Embryonic facial prominence (tissue), 1 donor: Measurements from ENCODE around the gene AMOTL1.
"Not testable (repeated sequence)": the region's sequence is repeated elsewhere in the genome, so short reads cannot be mapped to it uniquely, and the experiment has no call there.

Source experiments
- DNase-seq: peaks from one replicate; pipeline ENCODE4 v3.0.0-alpha.2; 2016; ENCODE audit errors: extremely low spot score

AMOTL1 gene

GRCh38 chr11:94876645-94877442 is 108.7 kb downstream of the AMOTL1 start:
- DNase-seq = peak; percentile 22

DNA sequence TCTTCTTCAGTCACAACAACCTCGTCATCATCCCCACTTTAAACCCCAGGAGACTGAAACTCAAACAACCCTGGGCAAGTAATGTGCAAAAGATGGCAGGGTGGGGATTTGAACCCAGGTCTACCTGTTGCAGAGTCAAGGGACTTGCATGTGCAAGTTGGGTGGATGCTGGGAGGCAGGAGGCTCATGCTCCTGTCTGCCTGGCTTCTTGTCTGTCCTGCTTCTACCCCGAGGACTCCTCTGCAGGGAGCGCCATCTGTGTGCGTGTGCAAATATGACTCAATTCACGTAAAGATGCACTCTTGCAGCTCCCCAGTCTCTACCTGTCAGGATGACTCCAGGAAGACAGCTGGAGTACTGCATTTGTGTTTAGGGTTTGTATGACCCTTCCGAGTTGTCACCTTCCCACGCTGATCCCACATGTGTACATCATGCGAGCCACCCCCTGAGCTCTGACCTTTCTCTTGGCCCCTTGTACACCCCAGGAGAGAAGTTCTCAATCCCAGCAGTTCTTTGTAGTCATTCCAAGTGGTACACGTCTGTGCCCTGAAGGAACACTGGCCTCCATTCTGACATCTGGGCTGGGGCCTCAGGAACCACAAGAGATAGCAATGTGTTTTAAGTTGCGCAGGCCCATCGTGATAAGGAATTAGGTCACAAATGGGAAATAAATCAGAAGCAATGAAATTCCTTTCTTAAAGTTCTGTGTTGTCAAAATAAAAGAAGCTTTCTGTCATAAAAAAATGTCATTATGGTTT is 109.5 kb downstream of the AMOTL1 start:
- DNase-seq = no peak

DNA sequence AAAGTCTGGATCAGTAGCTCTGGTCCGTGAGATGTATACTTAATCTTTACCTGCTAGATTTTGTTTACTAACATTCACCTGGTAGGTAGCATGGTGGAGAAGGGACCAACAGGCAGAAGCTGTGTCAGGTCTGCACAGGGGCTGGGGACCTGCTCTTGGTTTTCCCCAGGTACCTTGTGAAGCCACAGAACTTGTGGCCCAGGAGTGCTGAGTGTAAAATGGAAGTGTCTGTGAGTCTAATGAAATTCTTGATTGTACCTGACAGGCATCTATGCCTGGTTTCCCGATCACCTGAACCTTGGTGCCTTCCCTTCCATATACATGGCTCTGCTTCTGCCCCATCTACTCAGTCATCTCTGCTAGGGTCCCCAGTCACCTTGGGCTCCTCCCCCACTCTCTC is 110.8 kb downstream of the AMOTL1 start:
- no peak for DNase-seq

DNA sequence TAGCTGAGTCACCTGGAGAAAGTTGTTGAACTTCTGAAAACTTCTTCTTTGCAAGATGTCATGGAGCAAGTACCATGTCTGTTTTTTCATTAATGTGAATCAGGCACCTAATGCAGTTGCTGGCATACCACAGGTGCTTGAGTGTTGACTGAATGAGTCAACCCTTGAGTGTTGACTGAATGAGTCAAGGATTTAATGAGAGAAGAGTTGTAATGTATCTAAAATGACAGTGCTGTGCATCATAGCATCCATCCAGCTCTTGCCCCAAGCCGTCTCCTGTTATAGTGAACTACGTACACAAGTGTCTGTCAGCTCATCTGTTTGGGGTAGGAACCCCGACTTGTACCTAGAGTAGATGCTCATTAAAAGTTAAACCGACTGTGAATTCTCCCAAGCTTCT is 112.1 kb downstream of the AMOTL1 start:
- DNase-seq = no peak

DNA sequence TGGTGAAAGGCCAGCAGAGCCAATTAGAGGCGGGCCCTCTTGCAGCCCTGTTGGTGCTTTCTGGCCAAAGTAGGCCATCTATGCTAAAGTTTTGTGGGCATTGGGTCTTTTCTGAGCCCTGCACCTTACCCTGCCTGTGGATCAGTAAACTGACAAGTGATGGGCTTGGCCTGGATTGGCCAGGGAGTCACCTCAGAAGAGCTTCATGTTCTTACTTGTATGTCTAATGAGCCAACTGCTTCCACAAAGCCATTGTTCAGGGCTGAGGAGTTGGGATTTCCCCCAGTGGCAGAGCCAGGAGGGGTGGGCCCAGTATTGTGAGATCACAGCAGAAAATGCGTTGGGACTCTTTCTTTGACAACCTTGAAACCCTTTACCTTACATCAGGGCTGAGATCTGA is 114.8 kb downstream of the AMOTL1 start:
- no peak for DNase-seq

GRCh38 chr11:94883878-94884277 is 115.7 kb downstream of the AMOTL1 start:
- no peak for DNase-seq

DNA sequence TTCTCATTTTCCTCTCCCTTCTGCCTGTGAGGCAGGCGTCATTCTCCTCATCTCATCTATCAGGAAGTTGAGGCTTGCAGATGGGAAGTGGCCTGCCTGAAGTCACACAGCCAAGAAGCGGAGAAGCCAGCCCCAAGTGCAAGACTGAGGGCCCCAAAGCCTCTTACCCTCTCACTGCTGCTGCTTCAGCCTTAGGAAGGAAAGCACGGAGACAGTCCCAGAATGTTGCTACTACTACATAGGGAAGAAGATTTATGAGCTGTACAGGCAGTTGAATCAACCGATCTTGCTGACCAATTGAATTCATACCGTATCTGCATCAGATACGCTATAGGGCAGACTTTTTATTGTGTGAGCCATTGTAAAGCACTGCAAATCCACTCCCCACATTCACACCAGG is 116.2 kb downstream of the AMOTL1 start:
- DNase-seq = no peak

GRCh38 chr11:94885133-94885532 is 117.0 kb downstream of the AMOTL1 start:
- no peak for DNase-seq

- no peak for DNase-seq
Measured at GRCh38 chr11:94885581-94885980, 117.4 kb downstream of the AMOTL1 start.

DNA sequence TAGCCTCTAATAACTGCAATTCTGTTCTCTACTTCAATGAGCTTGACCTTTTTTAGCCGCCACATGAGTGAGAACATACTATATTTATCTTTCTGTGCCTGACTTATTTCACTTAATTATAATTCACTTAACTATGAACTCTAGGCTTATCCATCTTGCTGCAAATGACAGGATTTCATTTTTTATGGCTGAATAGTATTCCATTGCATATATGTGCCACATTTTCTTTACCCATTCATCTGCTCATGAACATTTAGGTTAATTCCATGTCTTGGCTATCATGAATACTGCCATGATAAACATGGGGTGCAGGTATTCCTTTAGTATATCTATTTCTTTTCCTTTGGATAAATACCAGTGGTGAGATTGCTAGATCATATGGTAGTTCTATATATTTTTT is 120.0 kb downstream of the AMOTL1 start:
- DNase-seq = no peak

GRCh38 chr11:94895451-94895850 is 127.3 kb downstream of the AMOTL1 start:
- no peak for DNase-seq

DNA sequence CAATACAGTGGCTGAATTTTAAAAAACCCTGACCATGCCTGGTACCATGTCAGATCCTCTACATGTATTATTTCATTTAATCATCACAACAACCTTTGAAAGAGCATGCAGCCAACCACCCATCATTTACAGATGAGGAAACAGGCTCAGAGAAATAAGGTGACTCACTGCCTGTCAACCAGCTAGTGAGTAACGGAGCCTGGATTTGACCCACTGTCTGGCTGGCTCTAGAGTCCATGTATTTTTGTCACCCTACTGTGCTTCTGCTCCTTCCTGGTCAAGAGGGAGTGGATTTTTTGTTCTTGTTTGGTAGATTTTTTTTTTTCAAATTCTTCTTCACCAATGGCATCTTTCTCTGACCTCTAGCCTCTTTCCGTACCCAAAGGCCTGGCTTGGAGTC is 127.8 kb downstream of the AMOTL1 start:
- no peak for DNase-seq

GRCh38 chr11:94897330-94897768 is 129.2 kb downstream of the AMOTL1 start:
- peak; percentile 20 for DNase-seq

GRCh38 chr11:94907226-94907625 is 139.1 kb downstream of the AMOTL1 start:
- no peak for DNase-seq

GRCh38 chr11:94909371-94909820 is 141.2 kb downstream of the AMOTL1 start:
- DNase-seq = no peak

DNA sequence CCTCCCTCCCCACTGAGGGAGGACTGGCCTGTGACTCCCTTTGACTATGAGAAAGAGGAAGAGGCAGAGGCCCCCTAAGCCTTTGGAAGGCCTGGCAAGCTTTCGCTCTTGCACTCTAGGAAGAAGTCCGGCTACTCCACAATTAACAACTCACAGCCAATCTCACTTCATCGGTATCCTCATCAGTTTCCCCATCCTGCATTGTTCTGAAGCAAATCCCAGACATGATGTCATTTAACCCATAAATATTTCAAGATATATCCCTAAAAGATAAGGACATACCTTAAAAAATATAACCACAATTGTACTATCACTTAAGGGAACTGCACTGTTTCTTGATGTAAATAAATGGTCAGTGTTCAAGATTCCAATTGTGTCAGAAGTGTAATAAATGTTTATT is 142.1 kb downstream of the AMOTL1 start:
- no peak for DNase-seq

GRCh38 chr11:94910779-94911178 is 142.6 kb downstream of the AMOTL1 start:
- DNase-seq = no peak

GRCh38 chr11:94912806-94913205 is 144.7 kb downstream of the AMOTL1 start:
- no peak for DNase-seq

- DNase-seq = not testable (repeated sequence)
Measured at GRCh38 chr11:94913718-94914394, 145.7 kb downstream of the AMOTL1 start.

- no peak for DNase-seq
Measured at GRCh38 chr11:94920311-94920710, 152.2 kb downstream of the AMOTL1 start.

GRCh38 chr11:94922321-94923003 is 154.3 kb downstream of the AMOTL1 start:
- no peak for DNase-seq

GRCh38 chr11:94923004-94923334 is 154.8 kb downstream of the AMOTL1 start:
- DNase-seq = no peak
